HK-2 (cell line): Measurements from ENCODE around the gene PPP1R3G.

ENCODE experiments used
- DNase-seq: peaks from one replicate; pipeline ENCODE4 v3.0.0-alpha.2; 2018; ENCODE audit not compliant: unreplicated experiment

Gene PPP1R3G

DNA sequence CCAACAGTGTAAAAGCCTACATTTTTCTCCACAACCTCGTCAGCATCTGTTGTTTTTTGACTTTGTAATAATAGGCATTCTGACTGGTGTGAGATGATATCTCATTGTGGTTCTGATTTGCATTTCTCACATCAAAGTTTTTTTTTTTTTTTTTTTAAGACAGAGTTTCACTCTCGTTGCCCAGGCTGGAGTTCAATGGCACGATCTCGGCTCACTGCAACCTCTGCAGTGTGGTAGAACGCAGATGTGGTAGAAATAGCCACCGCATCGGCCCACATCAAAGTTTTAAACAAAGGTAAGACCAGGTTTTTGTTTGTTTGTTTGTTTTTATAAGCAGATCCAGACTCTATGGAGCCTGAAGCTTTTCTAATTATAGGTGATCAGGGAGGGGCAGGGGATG, 12.7 kb upstream of the PPP1R3G start:
- DNase-seq, result no peak

DNA sequence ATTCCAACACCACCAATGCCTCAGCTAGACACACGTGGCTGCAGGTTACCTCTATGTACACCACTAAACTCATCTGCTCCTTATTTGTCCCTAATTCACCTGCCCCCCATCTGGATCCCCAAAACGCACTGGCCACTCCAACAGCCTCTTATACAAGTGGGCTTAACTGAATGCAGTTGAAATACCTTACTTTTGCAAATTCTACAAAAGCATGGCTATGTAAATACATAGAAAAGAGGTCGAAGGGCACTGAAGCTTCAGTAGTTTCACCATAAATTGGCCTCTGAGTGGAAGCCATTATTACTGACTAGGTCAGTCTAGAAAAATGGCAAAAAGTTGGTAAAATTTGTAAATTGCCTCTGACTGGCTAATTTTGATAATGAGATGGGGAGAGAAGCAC, 11.1 kb upstream of the PPP1R3G start:
- no peak for DNase-seq

DNA sequence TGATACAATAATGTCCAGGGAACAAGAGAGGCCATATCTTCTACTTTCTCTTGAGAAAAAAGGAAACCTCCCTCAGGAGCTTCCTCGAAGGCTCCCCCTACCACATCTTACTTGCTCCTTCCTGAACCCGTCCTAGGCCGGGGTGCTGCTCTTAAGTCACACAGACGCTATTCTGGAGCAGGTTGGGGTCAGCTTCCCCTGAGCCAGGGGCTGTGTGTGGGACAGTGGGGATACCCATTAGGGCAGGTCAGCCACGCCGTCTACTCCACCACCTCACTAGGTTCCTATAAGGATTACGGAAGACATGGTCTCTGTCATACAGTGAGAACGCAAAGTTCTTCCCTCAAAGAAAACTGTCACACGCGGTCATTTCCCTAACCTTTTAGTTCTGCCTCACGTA, 8.2 kb upstream of the PPP1R3G start:
- DNase-seq, result no peak

DNA sequence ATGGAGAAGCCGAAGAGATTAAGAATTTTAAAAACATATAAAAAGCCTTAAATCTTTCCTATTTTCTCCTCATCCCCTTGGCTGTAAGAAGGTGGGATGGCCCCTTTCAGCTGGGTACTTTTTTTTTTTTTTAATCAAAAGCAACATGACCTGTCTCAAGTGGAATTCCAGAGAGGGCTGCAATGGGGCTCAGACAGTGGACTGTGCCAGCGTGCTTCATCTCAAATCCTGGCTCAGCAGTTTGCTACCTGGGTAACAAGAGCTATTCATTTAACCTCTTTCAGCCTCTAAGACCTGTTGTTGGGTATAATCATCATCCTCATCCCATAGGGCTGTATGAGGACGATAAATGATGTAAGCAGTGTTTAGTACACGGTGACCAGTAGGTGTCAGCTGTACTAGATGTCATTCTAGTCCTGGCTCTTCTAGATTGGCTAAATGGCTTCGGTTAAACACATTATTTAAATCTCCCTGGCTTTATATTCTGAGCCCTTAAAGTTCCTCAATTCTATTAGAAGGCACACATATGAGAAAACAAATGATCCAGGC, 6.9 kb upstream of the PPP1R3G start:
- DNase-seq, result no peak

DNA sequence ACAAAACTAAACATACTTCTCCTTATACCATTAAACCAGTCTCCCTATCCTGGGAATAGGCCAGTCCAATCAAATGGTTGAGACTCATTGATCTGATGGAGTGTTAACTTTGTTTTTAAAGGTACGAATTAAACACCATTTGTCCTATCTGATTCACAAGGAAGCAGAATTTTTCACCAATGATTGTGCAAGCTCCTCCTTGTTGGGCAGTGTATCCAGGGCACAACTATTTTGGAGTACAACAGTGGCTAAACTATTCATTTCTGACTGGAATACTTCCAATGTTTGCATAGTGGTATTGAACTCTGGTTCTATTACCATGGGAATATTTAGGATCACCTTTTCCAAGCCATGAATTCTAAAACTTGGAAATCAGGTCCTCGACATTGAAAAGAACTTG, 5.4 kb upstream of the PPP1R3G start:
- no peak for DNase-seq

DNA sequence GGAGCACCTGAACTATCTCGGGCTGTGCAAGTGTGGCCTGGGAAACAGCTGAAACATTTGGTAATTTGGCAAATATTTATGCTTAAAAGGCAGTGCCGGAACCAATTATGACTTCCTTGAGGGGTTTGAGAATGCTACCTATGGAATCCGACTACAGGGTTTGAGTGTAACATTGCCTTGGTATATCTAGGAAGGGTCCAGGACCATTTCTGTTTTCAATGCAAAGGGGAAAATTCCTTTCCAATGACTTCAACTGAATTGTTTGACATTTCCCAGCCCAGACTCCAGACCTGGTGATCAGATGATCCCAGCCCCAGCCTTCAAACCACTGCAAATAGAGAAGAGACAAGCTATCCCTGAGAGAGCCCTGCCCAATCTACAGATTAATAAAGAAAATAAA, 4.6 kb upstream of the PPP1R3G start:
- no peak for DNase-seq

DNA sequence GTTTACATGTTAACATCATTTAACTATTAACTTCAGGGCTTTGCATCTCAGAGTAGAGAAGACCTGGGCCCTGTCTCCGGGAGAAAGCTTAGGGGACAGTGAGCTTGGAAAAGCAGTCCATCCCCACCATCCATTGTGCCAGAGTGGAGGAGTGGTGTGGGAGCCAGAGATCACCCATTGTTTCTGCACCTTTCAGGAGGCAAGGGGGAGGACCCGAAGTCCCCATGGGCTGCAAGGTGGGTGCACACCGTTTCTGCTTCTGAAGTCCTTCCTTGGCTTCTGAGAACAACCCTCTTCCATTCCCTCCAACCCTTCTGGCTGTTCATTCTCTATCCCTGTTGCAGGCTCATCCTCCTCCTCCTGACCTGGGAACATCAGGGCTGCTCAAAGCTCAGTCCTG, 4.0 kb upstream of the PPP1R3G start:
- DNase-seq, result no peak

DNA sequence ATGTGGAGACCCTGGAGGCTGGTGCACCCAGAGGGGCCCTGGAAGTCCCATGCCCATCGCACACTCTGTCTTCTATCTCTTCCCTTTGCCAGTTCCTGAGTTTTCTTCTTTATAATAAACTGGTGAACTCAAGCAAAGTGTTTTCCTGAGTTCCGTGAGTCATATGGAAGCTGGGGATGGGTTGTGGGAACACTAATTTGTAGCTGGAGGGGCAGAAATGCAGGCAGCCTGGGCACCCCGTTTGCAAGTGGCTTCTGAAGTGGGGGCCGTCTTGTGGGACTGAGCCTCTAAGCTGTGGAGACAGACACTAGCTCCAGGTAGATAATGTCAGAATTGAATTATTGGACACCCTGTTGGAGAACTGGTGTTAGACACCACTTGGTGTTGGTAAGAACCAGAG, 3.2 kb upstream of the PPP1R3G start:
- DNase-seq, result no peak

DNA sequence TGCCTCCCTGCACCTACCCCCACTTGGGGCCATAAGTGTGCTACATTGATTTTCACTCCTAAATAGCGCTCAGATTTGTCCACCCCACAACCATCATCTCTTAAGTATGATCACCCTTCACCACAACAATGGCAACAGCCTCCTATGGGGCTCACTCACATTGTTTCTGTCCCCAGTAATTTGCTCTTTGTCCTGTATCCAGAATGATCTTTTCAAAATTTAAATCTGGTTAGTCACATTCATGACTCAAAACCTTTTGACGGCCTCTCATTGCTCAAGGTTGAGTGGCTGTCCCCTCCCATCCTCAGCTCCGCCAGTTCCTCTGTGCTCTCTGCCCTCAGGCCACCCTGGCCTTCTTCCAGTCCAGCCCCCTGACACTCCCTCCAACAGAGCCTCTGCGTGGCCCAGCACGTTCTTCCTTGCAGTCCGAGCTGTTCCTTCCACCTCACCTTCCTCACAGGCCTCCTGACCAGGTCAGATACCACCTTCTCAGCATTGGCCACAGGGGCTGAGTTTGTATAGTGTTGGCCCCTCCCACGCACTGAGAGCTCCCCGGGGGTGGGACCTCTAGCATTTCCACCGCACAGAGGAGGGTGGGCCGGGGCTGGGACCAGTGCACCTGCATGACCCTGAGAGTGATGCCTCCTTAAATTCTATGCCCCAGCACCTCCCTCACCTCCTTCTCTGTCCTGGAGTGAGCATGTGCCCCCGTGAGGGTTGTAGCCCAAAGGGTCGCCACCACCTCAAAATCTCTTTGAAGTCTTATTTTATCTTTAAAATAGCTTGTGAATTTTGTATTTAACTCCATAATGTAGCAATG, 2.4 kb upstream of the PPP1R3G start:
- DNase-seq, result peak; percentile 91

DNA sequence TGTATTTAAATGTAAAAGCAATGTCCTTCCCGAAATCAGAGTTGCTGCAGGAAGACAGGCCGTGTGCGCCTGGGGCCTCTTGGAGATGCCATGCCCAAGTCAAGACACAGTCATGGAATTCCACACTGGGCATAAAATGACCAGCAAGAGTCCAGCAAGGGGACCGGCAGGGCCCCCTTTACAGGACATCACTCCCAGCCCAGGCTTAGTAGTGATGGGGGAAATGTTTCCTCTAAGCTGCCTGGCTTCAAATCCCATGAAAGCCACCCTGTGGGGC, 1.9 kb upstream of the PPP1R3G start:
- peak; percentile 22 for DNase-seq

DNA sequence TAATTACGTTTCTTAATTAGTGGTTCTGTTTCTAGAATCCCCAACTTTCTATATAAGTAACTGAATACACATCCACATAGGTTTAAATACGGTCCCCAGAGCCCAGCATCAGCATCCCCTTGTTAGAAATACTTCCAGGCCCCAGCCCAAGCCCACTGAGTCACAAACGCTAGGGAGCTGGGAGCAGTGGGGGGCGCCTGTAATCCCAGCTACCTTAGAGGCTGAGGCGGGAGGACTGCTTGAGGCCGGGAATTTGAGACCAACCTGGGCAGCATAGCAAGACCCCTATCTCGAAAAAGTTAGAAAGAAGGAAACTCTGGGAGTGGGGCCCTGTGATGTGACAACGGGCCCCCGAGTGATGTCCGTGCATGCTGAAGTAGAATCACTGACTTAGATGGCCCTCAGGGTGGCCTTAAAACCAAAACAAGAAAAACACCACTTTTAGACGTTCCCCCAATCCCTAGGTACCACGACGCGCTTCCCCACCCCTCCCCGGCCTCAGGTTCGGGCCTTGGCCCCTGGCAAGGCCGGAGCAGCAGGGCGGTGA, 1.3 kb upstream of the PPP1R3G start:
- no peak for DNase-seq

DNA sequence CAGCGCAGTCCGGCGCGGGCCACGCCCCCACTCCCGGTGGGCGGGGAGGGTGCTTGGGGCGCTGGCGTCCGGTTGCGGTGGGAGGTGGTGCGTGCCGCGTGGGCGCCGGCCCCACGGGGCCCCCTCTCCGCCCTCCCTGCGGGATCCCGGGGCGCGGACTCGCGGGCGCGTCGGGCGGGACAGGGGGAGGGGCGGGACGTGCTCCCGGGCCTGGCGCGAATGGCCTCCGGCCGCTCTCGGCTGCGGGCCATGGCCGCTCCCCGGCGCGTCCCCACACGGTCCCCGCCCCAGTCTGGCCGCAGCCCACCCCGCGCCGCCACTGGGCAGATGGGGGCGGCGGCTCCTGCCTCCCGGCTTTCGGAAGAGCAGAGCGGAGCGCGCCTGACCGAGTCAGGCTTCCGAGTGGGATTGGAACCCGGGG, 771 bp upstream of the PPP1R3G start:
- DNase-seq, result no peak

DNA sequence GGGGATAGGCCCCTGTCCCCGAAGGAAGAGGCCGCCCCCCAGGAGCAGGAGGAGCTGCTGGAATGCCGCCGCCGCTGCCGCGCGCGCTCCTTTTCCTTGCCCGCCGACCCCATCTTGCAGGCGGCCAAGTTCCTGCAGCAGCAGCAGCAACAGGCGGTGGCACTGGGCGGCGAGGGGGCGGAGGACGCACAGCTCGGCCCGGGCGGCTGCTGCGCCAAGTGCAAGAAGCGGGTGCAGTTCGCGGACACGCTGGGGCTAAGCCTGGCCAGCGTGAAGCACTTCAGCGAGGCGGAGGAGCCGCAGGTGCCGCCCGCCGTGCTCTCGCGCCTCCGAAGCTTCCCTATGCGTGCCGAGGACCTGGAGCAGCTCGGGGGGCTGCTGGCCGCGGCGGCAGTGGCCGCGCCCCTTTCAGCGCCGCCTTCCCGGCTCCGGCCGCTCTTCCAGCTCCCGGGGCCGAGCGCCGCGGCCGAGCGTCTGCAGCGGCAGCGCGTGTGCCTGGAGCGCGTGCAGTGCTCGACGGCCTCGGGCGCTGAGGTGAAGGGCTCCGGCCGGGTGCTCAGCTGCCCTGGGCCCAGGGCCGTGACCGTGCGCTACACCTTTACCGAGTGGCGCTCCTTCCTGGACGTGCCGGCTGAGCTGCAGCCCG, 630 bp downstream of the PPP1R3G start:
- peak; percentile 70 for DNase-seq

DNA sequence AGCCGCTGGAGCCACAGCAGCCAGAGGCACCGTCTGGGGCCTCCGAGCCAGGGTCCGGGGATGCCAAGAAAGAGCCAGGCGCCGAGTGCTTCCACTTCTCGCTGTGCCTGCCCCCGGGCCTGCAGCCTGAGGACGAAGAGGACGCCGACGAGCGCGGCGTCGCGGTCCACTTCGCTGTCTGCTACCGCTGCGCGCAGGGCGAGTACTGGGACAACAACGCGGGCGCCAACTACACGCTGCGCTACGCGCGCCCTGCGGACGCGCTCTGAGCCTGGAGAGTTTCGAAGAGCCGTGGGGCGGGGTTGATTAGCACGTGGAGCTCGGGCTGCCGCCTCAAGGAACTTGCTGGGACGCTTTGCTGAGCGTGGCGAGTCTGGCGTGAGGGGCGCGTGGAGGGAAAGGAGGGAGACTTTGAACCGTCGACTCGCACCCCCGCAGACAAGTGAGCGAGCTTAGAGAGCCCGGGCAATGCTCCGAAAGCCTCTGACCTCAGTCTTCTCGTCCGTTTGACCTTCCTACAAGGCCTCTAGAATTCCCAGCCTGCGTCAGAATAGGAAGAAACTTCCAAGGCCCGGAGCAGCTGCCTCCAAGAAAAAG, 1.3 kb downstream of the PPP1R3G start:
- DNase-seq, result no peak

DNA sequence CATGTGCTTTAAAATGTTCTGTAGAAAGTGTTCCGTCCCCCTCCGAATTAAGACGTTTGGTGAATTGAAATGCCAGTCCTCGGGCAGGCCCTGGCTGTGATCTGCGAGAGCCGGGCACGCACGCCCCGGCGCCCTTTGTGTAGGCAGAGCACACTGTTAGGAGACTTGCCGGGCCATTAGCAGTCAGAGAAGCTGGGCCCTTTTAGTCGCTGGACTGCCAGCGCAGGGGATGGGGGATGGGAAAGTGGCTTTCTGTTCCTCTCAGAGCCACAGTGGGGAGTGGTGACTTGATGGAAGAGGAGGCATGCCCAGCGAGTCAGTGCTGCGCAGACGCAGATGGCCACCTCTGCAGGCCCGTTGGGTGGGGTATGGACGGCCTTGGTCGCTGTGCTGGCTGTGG, 2.2 kb downstream of the PPP1R3G start:
- no peak for DNase-seq

DNA sequence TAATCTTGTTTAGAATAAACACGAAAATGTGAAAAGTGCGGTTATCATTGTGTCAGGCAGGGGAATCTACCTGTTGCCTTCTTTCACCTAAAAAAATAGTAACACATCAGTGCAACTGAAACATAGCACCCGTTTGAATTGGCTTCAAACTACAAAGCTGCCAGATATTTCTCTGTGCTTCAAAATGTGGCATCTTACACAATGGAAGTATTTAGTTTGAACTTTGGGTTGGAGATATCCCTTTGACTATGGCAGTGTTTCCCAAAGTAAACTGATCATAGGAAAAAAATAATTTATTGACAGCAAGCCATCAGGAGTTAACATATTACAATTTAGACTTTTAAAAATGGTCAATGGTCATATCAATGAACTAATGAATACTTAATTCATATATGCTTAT, 3.6 kb downstream of the PPP1R3G start:
- no peak for DNase-seq

DNA sequence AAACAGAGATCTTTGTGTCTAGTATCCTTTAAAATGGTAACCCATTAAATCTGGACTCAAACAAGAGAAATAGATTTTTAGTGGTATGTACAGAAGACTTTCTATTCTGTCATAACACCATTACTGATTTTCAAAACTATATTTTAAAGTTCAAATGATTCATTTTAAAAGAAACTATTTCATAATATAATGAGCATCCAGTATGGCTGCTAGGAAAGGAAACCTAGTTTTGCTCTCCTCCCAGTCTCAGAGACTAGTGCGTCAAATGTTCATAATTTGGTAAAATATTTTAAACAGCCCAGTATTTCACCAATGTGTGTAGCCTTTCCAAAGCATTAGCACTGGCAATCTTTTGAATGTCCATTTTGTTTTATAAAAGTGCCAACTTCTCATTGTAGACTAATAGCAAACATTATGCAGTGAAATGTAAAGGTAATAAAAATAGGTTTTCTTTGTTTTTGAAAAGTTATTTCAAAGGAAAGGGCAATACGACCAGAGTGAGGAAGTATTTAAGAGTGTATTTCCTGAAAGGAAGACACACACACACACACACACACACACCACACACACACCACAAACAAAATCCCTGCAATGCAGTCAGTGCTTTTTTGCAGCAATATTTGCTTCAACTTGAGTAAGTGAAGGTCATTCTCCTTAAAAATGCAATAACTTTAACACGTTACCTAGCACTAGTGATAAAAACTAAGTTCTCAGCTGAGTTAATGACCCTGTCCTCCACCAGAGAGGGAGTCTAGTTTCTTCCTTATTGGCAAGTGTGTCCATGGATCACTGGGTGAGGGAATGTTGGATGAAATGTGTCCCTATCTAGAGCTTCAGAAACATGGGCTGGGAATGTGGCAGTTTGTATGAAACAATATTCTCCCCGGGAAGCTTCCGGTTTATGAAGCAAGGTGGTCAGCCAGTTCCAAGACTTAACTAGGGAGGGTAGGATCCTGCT, 4.6 kb downstream of the PPP1R3G start:
- no peak for DNase-seq

DNA sequence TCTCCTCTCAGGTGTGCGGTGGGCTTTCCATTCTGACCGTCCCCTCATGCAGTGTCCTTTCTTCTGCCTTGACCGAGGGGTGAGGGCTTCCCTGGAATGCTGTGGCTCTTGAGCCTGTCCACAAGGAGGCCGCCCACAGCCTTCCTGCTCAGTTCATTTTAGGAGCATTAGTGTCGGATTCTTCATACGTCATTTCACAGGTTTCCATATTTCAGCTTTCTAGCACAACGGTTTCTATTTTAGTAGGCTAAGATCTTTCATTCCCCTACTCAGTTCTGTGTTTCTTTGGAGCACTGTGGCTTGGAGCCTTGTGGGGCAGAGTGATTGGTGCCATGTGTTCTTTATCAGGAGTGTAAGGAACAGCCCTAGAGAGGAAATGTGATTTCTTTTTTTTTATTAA, 5.5 kb downstream of the PPP1R3G start:
- no peak for DNase-seq

DNA sequence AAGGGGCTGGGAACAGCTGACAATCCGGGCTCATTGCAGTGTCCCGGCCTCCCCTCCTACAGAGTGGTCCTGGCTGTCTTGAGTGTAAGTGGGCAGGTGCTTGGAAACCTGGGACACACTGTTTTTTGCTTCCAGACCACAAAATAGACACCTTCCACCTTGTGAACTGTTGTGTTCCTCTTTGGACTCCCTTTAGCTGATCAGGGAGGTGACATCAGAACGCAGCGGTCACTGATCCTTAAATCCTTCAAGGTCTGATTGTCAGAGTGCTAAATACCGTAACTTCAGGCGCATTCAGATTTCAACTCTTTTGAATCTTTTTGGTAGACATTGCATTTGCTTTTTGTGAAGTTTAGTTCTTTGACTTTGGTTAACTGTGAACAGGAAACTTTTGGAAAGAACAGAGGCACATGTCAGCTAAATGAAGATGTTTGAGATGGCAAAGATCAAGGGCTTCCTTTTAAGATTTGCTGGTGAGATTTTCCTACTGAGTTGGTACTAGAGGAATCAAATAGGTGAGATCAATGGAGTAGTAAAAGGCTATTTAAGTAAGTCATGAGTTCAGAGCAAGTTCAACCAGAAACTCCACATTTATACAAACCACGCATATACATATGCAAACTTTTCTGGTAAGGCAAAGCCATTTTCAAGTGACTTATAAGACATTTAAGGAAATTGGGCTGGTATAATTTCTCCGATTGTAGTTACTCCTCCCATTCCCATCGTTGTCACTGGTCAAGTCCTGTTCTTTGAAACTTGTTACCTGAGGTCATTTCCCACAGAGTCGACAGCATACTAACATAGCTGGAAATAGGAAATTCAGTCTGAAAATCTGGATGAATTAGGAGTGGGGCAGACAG, 6.3 kb downstream of the PPP1R3G start:
- DNase-seq, result no peak

DNA sequence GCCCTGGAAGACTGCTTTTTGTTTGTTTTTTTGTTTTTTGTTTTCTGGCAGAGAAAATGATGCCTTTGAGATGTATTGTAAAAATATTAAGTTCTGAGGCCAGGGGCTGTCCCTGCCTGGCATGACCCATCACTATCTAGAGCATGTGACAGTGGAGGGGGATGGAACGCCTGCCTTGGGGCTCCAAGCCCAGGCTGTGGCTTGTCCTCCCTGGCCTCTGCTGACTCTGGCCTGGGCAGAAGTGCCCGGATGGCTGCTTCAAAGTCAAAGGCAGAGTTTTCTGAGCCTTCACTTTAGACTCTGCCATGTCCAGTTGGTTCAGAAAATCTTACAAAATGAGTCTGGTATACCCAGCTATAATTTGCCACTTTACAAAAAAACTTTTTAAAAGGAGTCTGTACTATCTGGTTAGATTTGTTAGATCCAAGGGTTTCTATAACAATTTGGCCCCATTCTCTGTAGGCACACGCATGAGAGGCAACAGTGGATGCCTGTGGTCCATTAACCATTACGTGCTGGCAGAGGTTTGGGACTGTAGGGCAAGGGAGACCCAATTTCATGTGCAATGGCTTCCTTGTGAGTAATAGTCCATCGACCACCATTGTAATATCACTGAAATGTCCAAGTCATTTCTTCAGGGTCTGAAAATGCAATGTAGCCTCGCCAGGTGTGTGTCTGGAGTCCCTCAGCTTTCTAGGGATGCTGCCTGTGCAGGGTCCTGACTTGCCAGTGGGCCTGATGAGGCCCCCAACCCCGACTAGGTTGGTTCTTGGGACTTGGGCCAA, 8.3 kb downstream of the PPP1R3G start:
- DNase-seq, result no peak
